ENCODE results near the gene PRMT1.
A peak's percentile ranks its signal among the peaks of the same experiment; 100 is the strongest.

PRMT1 gene

GRCh38 chr19:49669516-49669915 lies 7.6 kb upstream of the PRMT1 start:
- DNase-seq (ENCODE audit: low read depth), result no peak

- DNase-seq (ENCODE audit: low read depth), result peak; percentile 60
These were observed 4.7 kb upstream of the PRMT1 start for GRCh38 chr19:49672131-49672919.

GRCh38 chr19:49676136-49676783 lies 811 bp upstream of the PRMT1 start:
- DNase-seq (ENCODE audit: low read depth), result no peak

- peak; percentile 95 for DNase-seq (ENCODE audit: low read depth)
These were observed 264 bp upstream of the PRMT1 start for GRCh38 chr19:49676784-49677230.

GRCh38 chr19:49677901-49678674 lies 1.0 kb downstream of the PRMT1 start:
- peak; percentile 66 for DNase-seq (ENCODE audit: low read depth)

GRCh38 chr19:49678985-49679770 lies 2.1 kb downstream of the PRMT1 start:
- DNase-seq (ENCODE audit: low read depth), result no peak

- DNase-seq (ENCODE audit: low read depth), result no peak
These were observed 2.8 kb downstream of the PRMT1 start for GRCh38 chr19:49679771-49680413.

GRCh38 chr19:49680421-49681351 lies 3.6 kb downstream of the PRMT1 start:
- peak; percentile 91 for DNase-seq (ENCODE audit: low read depth)

GRCh38 chr19:49681830-49682229 lies 4.8 kb downstream of the PRMT1 start:
- DNase-seq (ENCODE audit: low read depth), result no peak

GRCh38 chr19:49682274-49682673 lies 5.2 kb downstream of the PRMT1 start:
- DNase-seq (ENCODE audit: low read depth), result no peak

GRCh38 chr19:49683814-49684250 lies 6.8 kb downstream of the PRMT1 start:
- DNase-seq (ENCODE audit: low read depth), result no peak

GRCh38 chr19:49684251-49684982 lies 7.3 kb downstream of the PRMT1 start:
- no peak for DNase-seq (ENCODE audit: low read depth)

GRCh38 chr19:49684983-49685553 lies 8.0 kb downstream of the PRMT1 start:
- DNase-seq (ENCODE audit: low read depth), result no peak

GRCh38 chr19:49685845-49686332 lies 8.8 kb downstream of the PRMT1 start:
- no peak for DNase-seq (ENCODE audit: low read depth)

GRCh38 chr19:49686503-49687088 lies 9.5 kb downstream of the PRMT1 start:
- no peak for DNase-seq (ENCODE audit: low read depth)

- no peak for DNase-seq (ENCODE audit: low read depth)
These were observed 10.1 kb downstream of the PRMT1 start for GRCh38 chr19:49687150-49687549.

- no peak for DNase-seq (ENCODE audit: low read depth)
These were observed 10.7 kb downstream of the PRMT1 start for GRCh38 chr19:49687566-49688316.

Measured in activated T-helper 1 cell treated with Interleukin-2 at 50 U/mL for 16 hours (primary cell).